Thoracic aorta (tissue), 2 donors: ENCODE measurements around the gene MYCBP2. TPM values are rescaled to one million over a fixed set of nuclear protein-coding genes. Genes with fewer than 3 reads are reported as not detected.
"Not testable (repeated sequence)": the region's sequence is repeated elsewhere in the genome, so short reads cannot be mapped to it uniquely, and the experiment has no call there.

Experiments
- ATAC-seq: fragments of 150-250 bp; one replicate; pipeline ENCODE4 v1.8.0; 2017; ENCODE audit warnings: low read depth; ENCODE audit not compliant: insufficient number of reproducible peaks, low FRiP score
- DNase-seq: peaks from one replicate; pipeline ENCODE4 v3.0.0-alpha.2; 2020; ENCODE audit warnings: low spot score
- H3K27ac ChIP-seq, 2 donors: fragments of 200-600 bp; sonication (generic); 1 replicate in 1 of 2; 2 replicates in 1 of 2; pipeline ENCODE4 v1.5.1; 2016; ENCODE audit warnings: mild to moderate bottlenecking in 2 of 2, moderate library complexity in 2 of 2
- H3K27me3 ChIP-seq: fragments of 200-600 bp; sonication (generic); replicated peaks from 2 replicates; pipeline ENCODE4 v1.6.0; 2016; ENCODE audit warnings: mild to moderate bottlenecking; ENCODE audit not compliant: insufficient read depth
- H3K36me3 ChIP-seq: fragments of 200-600 bp; sonication (generic); one replicate; pipeline ENCODE4 v1.5.1; 2016
- H3K4me1 ChIP-seq, 2 donors: fragments of 200-600 bp; sonication (generic); 1 replicate in 1 of 2; 2 replicates in 1 of 2; pipeline versions ENCODE4 v1.5.1 to v1.6.0; 2016; ENCODE audit warnings: low read depth in 2 of 2, mild to moderate bottlenecking in 1 of 2; ENCODE audit not compliant: control insufficient read depth in 1 of 2
- H3K4me3 ChIP-seq: fragments of 200-600 bp; sonication (generic); 2 replicates; pipeline ENCODE4 v1.5.1; 2016; ENCODE audit warnings: mild to moderate bottlenecking
- H3K9me3 ChIP-seq: fragments of 200-600 bp; sonication (generic); 2 replicates; pipeline ENCODE4 v1.5.1; 2016
- CTCF ChIP-seq: fragments of 200-600 bp; sonication (generic); IDR thresholded peaks from one replicate; pipeline ENCODE4 v1.5.1; 2019; ENCODE audit warnings: antibody characterized with exemption
- total RNA-seq, 2 donors: library from RNA; depleted of rRNA; stranded (reverse); fragments of >200 nt; gene quantifications; one replicate each; pipeline versions ENCODE4 v1.1.0 to v1.2.3, GENCODE V29; 2016

Gene MYCBP2
- total RNA-seq, 2 donors from 2014 or later = 135 to 139 TPM

- Histone ChIP-seq H3K4me1 (no peaks in the 10 kb centered on the region), H3K36me3 (peaks cover 18% of the 10 kb centered on the region), H3K4me3 (no peak overlapping the region), H3K27me3 (no peaks in the 10 kb centered on the region), H3K27ac (no peak overlapping the region), H3K9me3 (no peaks in the 10 kb centered on the region)
- ATAC-seq (no peak), DNase-seq (no peak)
- no peak for TF ChIP-seq CTCF
Observed at GRCh38 chr13:77267362-77267761, 59.5 kb downstream of the MYCBP2 start.

GRCh38 chr13:77265336-77265735, 61.6 kb downstream of the MYCBP2 start:
- Histone ChIP-seq H3K27me3 (no peaks in the 10 kb centered on the region), H3K9me3 (no peaks in the 10 kb centered on the region), H3K36me3 (peaks cover 14% of the 10 kb centered on the region), H3K27ac (no peak overlapping the region), H3K4me1 (no peaks in the 10 kb centered on the region), H3K4me3 (no peak overlapping the region)
- ATAC-seq (no peak), DNase-seq (no peak)
- no peak for TF ChIP-seq CTCF

- H3K27ac ChIP-seq = no peak overlapping the region
- no peaks in the 10 kb centered on the region for H3K9me3 ChIP-seq
- no peaks in the 10 kb centered on the region for H3K27me3 ChIP-seq
- no peaks in the 10 kb centered on the region for H3K4me1 ChIP-seq
- no peak overlapping the region for H3K4me3 ChIP-seq
- TF ChIP-seq CTCF = no peak
- H3K36me3 ChIP-seq = peaks cover 7% of the 10 kb centered on the region
- ATAC-seq = no peak
- no peak for DNase-seq
Observed at GRCh38 chr13:77262198-77262597, 64.7 kb downstream of the MYCBP2 start.

- no peaks in the 10 kb centered on the region for H3K4me1 ChIP-seq
- no peak for ATAC-seq
- no peak overlapping the region for H3K27ac ChIP-seq
- H3K9me3 ChIP-seq = no peaks in the 10 kb centered on the region
- TF ChIP-seq CTCF = no peak
- no peaks in the 10 kb centered on the region for H3K27me3 ChIP-seq
- H3K36me3 ChIP-seq = no peaks in the 10 kb centered on the region
- no peak overlapping the region for H3K4me3 ChIP-seq
- no peak for DNase-seq
Observed at GRCh38 chr13:77250975-77251374, 75.9 kb downstream of the MYCBP2 start.

GRCh38 chr13:77245224-77245623, 81.7 kb downstream of the MYCBP2 start:
- not testable (repeated sequence) for H3K27ac ChIP-seq, H3K9me3 ChIP-seq, H3K4me1 ChIP-seq, ATAC-seq, H3K4me3 ChIP-seq, DNase-seq, H3K27me3 ChIP-seq
- H3K36me3 ChIP-seq = peaks cover 15% of the 10 kb centered on the region

GRCh38 chr13:77239312-77239711, 87.6 kb downstream of the MYCBP2 start:
- Histone ChIP-seq H3K4me3 (no peak overlapping the region), H3K4me1 (no peaks in the 10 kb centered on the region), H3K27ac (no peak overlapping the region), H3K9me3 (no peaks in the 10 kb centered on the region), H3K36me3 (peaks cover 11% of the 10 kb centered on the region), H3K27me3 (no peaks in the 10 kb centered on the region)
- no peak for ATAC-seq
- no peak for DNase-seq
- TF ChIP-seq CTCF = no peak
